PFSK-1 (cell line): ENCODE results near the gene AOAH.

Source experiments
- FOXP2 ChIP-seq: optimal IDR thresholded peaks from 2 replicates; pipeline ENCODE3; 2011; ENCODE audit warnings: borderline replicate concordance, control low read depth, inconsistent platforms; ENCODE audit not compliant: insufficient read depth; ENCODE audit errors: extremely low read length, extremely low read depth
- POLR2AphosphoS5 ChIP-seq: IDR thresholded peaks from 2 replicates; pipeline ENCODE4 v1.6.1; 2012; ENCODE audit warnings: low read depth, mild to moderate bottlenecking, control low read depth, low read length, moderate library complexity
- SIN3A ChIP-seq: IDR thresholded peaks from 2 replicates; pipeline ENCODE4 v1.6.1; 2012; ENCODE audit warnings: mild to moderate bottlenecking, low read length, moderate library complexity, borderline replicate concordance; ENCODE audit not compliant: insufficient read depth
- TAF1 ChIP-seq: IDR thresholded peaks from 2 replicates; pipeline ENCODE4 v1.6.1; 2012; ENCODE audit warnings: low read length, control low read depth, borderline replicate concordance; ENCODE audit not compliant: insufficient read depth
- TF ChIP-seq, protein P1 (sequence below), 2 experiments: IDR thresholded peaks; 2 replicates each; pipeline versions ENCODE4 v1.6.1 to v1.8.0; 2011 to 2012; ENCODE audit warnings: low read depth in 2 of 2, low read length in 2 of 2, control low read depth in 1 of 2, inconsistent platforms in 1 of 2, mild to moderate bottlenecking in 1 of 2, moderate library complexity in 1 of 2; ENCODE audit not compliant: insufficient read depth in 1 of 2

DNA sequence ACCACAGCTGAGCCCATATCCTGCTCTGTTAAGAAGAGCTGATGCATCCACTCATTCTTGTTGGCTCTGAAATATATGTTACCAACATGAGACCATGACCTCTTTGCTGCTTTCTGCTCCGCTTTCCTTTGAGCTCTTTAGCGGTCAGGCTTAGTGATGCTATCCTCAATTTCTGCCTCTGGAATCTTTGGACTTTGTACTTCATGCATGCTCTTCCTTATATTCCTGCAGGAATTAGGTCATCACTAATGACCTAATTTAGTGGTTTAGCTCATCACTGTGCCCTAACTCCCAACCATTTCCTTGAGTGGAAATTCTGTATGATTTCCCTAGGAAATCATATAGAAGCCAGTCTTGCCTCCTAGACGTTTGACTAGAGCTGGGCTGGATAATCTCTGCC, 119.5 kb downstream of the AOAH start:
- TF ChIP-seq, protein P1, sequence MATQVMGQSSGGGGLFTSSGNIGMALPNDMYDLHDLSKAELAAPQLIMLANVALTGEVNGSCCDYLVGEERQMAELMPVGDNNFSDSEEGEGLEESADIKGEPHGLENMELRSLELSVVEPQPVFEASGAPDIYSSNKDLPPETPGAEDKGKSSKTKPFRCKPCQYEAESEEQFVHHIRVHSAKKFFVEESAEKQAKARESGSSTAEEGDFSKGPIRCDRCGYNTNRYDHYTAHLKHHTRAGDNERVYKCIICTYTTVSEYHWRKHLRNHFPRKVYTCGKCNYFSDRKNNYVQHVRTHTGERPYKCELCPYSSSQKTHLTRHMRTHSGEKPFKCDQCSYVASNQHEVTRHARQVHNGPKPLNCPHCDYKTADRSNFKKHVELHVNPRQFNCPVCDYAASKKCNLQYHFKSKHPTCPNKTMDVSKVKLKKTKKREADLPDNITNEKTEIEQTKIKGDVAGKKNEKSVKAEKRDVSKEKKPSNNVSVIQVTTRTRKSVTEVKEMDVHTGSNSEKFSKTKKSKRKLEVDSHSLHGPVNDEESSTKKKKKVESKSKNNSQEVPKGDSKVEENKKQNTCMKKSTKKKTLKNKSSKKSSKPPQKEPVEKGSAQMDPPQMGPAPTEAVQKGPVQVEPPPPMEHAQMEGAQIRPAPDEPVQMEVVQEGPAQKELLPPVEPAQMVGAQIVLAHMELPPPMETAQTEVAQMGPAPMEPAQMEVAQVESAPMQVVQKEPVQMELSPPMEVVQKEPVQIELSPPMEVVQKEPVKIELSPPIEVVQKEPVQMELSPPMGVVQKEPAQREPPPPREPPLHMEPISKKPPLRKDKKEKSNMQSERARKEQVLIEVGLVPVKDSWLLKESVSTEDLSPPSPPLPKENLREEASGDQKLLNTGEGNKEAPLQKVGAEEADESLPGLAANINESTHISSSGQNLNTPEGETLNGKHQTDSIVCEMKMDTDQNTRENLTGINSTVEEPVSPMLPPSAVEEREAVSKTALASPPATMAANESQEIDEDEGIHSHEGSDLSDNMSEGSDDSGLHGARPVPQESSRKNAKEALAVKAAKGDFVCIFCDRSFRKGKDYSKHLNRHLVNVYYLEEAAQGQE (IDR thresholded peaks at IDR 0.05; ENCODE audit: insufficient read depth in 1 of 2, low read depth in 2 of 2, low read length in 2 of 2): no peak
- TF ChIP-seq POLR2AphosphoS5 (no peak), TAF1 (no peak), SIN3A (no peak), FOXP2 (no peak)
